Measurements from ENCODE around the gene YY1. TPM values are rescaled to one million over a fixed set of nuclear protein-coding genes. Genes with fewer than 3 reads are reported as not detected.

Gene YY1
- total RNA-seq, 1 donor from 2014 or later, result 79.8 TPM

DNA sequence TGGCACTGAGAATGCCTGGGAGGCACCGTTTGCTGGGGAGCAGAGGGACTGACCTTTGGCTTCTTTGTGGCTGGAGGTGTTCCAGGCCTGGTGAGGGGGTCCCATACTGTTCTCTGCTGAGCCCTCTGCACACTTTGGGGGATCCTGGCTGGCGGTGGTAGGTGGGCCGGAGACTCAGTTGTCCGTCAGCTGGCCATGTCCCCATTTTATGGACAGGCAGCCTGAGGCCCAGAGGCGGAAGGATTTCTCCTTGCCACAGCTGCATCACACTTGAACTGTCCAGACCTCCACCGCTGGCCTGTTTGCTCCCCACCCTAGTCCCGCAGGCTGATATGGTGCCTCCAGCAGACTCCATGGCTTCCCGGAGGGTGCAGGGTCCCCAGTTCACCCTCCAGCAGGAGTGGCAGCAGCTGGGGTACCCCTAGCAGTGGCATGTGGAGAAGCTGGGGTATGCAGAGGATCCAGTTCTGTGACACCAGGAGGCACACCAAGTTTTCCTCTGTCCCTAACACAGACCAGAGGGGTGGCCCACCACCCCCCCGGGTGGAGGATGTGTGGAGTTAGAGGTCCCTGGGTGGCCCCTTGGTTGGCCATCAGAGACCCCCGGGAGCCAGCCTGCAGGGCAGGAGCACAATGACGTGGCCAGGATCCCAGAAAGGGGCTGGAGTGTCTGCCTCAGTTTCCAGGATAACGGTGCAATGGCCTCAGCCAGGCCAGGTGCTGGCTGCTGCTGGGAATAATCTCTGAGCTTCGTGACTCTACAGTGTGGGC, 52.5 kb downstream of the YY1 start:
- TF ChIP-seq, protein P1, sequence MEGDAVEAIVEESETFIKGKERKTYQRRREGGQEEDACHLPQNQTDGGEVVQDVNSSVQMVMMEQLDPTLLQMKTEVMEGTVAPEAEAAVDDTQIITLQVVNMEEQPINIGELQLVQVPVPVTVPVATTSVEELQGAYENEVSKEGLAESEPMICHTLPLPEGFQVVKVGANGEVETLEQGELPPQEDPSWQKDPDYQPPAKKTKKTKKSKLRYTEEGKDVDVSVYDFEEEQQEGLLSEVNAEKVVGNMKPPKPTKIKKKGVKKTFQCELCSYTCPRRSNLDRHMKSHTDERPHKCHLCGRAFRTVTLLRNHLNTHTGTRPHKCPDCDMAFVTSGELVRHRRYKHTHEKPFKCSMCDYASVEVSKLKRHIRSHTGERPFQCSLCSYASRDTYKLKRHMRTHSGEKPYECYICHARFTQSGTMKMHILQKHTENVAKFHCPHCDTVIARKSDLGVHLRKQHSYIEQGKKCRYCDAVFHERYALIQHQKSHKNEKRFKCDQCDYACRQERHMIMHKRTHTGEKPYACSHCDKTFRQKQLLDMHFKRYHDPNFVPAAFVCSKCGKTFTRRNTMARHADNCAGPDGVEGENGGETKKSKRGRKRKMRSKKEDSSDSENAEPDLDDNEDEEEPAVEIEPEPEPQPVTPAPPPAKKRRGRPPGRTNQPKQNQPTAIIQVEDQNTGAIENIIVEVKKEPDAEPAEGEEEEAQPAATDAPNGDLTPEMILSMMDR (conservative IDR thresholded peaks at IDR 0.05), result no peak
- Mint-ChIP-seq H3K9me3 (no peaks in the 10 kb centered on the region), H3K4me3 (no peak overlapping the region), H3K36me3 (no peaks in the 10 kb centered on the region), H3K4me1 (ENCODE audit: unreplicated experiment) (peaks cover 14% of the 10 kb centered on the region), H3K27ac (no peak overlapping the region), H3K27me3 (no peaks in the 10 kb centered on the region)
- no peak for DNase-seq (ENCODE audit: extremely low spot score, unreplicated experiment)

DNA sequence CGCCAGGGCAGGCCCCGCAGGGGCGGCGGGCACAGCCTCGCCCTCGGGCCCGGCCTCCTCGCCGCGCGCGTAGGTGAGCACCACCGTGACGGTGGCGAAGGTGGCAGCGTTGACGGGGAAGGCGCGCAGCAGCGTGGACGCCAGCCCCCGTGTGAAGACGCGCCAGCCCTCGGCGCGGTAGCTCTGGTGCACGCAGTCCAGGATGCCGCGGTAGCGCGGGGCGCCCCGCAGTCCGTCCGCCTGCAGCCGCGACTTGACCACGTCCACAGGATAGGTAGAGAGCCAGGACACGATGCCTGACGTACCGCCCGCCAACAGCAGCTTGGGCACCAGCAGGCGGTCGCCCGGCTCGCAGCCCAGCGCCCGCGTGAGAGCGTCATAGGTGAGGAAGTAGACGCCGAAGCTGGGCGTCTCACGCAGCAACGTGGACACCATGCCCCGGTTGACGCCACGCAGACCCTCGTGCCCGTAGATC, 53.4 kb downstream of the YY1 start:
- Mint-ChIP-seq H3K36me3 (no peaks in the 10 kb centered on the region), H3K4me3 (no peak overlapping the region), H3K27me3 (no peaks in the 10 kb centered on the region), H3K9me3 (no peaks in the 10 kb centered on the region), H3K4me1 (ENCODE audit: unreplicated experiment) (peaks cover 14% of the 10 kb centered on the region), H3K27ac (no peak overlapping the region)
- TF ChIP-seq, protein P1 (conservative IDR thresholded peaks at IDR 0.05), result no peak
- no peak for DNase-seq (ENCODE audit: extremely low spot score, unreplicated experiment)

DNA sequence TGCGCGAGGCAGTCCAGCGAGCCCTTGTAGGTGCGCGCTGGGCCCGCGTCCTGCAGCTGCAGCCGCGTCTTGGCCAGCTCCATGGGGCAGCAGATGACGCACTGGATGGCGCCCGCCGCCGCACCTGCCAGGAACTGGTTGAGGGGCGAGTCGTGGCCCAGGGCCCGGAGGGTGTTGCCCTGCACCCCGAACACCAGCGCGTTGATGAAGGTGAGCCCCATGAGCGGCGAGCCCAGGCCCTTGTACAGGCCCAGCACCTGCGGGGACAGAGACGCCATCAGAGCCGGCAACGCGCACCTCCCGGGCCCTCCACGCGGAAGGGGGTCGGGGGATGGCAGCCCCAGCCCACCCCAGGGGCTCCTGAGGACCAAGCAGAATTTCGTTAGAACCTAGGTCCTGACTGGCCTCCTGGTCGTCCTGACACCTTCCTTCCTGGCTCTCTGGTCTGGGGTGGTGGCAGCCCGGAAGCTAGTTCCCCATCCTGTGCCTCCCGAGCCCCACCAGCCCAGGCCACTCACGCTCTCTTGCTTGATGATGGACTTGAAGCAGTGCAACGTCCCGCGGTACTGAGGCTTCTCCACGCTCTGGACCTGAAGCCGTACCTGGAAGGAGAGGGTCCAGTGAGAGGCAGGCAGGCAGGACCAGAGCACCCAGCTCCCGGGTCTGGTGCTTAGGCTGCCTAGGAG, 54.0 kb downstream of the YY1 start:
- DNase-seq (ENCODE audit: extremely low spot score, unreplicated experiment), result no peak

DNA sequence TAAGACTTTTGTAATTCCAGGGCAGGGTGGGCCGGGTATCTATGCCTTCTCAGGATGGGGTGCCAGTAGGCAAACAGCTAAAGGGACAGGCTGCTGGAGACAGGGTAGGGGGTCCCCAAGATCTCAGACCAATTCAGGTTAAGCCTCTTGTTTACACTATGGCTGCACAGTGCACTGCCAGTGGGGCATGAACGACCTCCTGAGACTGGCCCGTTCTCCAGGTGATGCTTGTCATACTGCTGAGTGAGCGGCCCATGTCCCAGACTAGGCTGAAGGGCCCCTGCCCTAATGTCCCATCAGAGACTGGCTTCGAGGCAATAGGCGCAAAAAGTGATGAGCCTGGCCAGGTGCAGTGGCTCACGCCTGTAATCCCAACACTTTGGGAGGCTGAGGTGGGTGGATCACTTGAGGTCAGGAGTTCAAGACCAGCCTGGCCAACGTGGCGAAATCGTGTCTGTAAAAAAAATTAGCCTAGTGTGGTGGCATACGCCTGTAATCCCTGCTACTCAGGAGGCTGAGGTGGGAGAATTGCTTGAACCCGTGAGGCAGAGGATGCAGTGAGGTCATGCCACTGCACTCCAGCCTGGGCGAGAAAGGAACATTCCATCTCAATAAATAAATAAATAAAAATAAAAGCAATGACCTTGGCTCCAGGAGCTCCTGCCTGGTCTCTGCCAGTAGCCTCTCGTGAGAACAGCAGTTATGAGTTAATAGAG, 54.7 kb downstream of the YY1 start:
- Mint-ChIP-seq H3K9me3 (no peaks in the 10 kb centered on the region), H3K27ac (peak overlapping the region; percentile 59), H3K4me1 (ENCODE audit: unreplicated experiment) (peaks cover 9% of the 10 kb centered on the region), H3K4me3 (no peak overlapping the region), H3K27me3 (no peaks in the 10 kb centered on the region), H3K36me3 (no peaks in the 10 kb centered on the region)
- DNase-seq (ENCODE audit: extremely low spot score, unreplicated experiment), result no peak
- TF ChIP-seq, protein P1 (conservative IDR thresholded peaks at IDR 0.05), result no peak

More for the DNA sequence above, 54.0 kb downstream of the YY1 start:
- Mint-ChIP-seq H3K27ac (no peak overlapping the region), H3K4me3 (no peak overlapping the region), H3K27me3 (no peaks in the 10 kb centered on the region), H3K9me3 (no peaks in the 10 kb centered on the region), H3K36me3 (no peaks in the 10 kb centered on the region), H3K4me1 (ENCODE audit: unreplicated experiment) (peaks cover 11% of the 10 kb centered on the region)
- TF ChIP-seq, protein P1 (conservative IDR thresholded peaks at IDR 0.05), result no peak

DNA sequence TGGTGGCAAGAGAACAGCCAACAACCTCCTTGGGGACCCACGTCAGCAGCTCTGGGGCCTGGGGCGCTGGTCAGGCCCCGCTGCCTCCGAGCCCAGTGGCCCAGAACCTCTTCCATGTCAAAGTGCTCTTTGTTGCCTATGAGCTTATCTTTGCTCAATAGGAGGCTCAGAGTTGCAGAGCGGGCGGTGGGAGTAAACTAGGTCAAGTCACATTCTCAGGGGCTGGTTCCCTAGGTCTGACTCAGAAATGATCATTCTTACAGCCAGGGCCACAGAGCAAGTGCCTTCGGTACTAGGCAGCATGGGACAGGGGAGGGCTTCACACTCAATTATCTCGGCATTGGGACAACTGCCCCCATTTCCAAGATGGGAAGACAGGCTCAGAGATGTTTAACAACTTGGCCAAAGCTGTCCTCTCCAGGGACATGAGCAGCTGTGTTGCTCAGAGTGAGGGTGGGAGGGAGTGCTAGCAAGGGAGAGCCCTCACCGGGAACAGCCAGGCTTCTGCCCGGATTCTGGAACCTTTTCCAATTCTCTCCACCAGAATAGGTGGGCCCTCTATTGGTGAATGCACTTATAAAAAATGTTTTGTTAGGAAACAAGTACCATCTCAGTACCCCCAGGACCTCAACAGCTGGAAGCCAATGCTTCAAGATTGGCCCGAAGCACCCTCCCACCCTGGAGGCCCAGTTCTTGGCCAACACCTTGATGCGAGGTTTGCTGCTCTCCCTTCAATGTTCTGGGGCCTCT, 55.4 kb downstream of the YY1 start:
- Mint-ChIP-seq H3K4me1 (ENCODE audit: unreplicated experiment) (peaks cover 5% of the 10 kb centered on the region), H3K9me3 (no peaks in the 10 kb centered on the region), H3K27ac (peak overlapping the region; percentile 59), H3K36me3 (no peaks in the 10 kb centered on the region), H3K27me3 (no peaks in the 10 kb centered on the region), H3K4me3 (no peak overlapping the region)
- DNase-seq (ENCODE audit: extremely low spot score, unreplicated experiment), result no peak
- TF ChIP-seq, protein P1 (conservative IDR thresholded peaks at IDR 0.05), result no peak

All from type B pancreatic cell (in vitro differentiated cells).